NOMO-1 treated with dmso at 0.1 percent for 144 hours (cell line): ENCODE results near the gene NAA40.

Experiments used
- DNase-seq: peaks from one replicate; lab custom pipeline; 2025; ENCODE audit not compliant: unreplicated experiment; lab: John Stamatoyannopoulos, UW

The NAA40 gene

DNA sequence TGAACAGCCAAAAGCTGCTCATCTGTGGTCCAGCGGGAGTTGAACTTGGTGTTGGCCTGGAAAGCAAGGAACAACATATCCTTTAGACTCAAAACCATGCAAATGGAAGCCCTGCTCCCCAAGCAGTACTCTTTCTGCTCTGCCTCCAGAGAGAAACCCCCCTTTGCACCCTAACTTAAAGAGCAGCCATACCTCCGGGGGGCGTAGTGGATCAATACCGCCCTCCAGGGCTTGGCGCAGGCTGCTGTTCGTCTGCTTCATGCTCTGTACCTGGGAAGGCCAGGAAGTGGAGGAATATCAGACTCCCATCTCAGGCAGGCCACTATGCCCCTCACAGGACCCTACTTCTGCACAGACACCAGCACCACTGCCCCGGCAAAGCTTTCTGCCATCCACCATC, 26.1 kb upstream of the NAA40 start:
- no peak for DNase-seq

DNA sequence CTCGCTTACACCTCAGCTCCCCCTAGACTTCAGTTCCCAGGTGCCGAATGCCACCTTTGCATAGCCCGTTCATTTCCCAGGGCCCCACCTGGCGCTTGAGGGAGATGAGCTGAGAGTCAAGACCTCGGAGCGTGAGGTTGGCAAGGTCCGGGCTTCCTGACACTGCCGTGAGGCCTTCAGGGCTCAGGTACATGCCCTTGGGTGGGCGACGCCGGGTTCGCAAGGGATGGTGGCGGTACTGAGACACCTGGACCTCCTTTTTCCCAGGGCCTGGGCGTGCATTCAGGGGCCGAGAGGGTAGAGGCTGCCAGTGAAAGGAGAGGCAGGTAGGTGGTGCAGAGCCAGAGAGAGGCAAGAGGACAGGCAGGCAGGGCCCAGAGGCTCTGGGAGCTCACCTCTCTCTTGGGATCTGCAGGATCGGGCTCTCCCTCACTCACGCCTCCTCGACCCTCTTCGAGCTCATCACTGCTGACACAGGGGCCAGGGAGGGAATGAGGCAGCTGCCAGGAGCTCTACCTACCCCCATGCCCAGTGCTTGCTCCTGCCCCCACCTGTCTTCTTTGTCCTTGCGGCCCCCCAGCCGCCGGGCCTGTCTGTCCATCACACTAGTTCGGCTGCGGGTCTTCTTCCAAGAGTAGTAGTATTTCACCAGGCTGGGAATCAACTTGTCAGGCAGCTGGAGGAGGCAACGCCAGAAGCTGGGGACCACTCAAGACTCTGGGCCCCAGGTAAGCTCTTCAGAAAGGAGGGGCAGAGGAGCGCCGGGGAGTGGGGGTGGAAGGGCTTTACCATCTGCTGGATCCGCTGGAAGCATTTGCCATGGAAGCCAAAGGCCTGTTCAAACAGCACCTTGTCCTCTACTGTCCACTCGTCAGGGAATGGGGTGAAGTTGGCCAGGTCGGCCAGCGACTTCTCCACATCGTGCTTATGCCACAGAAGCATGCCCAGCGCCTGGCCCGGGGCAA, 24.7 kb upstream of the NAA40 start:
- DNase-seq = no peak

DNA sequence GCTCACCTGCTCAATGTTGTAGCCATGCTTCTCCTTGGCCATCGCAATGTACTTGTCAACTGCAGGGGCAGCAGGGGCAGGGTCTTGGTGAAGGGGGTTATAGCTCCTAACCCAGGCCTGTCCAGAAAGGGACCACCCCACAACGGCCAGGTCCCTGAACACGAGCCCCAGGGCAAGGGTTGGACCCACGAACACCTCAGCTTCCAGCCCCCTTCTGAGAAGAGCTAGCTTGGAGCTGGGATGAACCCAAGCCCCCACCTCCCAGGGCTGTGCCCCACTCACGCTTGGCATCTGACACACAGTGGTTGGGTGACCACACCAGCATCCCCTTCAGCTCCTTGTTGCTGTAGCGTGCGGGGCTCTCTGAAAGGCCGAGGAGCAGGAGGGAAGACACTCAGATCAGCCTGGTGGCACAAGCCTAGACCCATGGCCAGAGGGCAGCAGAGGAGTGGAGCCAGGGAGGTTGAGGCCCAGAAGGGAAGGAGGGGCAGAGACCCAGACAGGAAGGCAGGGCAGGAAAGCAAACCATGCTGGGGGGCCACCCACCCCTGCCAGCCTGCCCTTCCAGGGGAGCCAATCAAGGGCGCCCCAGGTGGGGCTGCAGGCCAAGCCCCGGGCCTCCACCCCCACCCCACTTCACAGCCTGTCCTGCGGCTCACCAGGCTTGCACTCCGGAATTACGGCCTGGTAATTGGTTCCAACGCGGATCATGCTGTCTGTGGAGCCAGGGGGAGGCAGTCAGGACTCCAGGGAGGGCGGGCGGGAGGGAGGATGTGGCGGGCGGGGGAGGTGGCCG, 23.7 kb upstream of the NAA40 start:
- no peak for DNase-seq

DNA sequence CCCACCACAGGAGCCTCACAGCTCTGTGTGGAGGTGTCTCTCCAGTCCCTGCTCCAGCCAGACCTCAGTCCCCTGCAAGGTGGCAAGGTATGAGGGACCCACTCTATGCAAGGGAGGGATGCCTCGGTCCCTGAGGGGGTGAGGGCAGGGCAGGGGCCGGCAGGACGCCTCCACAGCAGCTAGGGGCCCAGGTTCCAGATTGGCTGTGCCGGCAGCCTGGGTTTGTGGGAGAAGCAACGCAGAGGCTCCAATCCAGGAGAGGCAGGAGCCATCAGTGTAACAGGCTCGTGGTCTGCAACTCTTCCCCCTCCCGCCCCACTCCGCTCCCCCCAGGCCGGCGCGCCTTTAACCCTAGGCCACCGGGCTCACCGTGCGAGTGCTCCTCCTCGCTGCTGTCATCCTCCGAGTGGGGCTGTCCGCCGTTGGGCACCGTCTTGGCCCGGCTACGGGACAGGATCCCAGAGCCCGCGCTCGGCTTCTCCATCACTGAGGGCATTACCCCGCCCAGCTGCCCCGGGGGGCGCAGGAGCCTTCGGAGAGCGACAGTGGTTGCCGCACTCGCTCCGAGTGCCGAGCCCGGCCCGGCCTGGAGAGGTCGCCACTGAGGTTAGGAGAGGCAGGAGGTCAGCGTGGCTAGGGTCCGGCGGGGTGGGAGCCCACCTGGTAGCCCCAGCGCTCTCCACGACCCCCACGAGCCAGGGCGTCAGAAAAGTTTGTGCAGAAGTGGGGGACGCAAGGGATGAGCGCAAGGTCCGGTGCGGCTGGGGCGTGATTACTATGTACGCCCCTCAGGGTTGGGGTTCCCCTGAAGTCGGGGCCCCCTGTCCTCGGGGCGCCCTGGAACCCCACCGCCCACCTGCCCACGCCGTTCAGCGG, 22.6 kb upstream of the NAA40 start:
- no peak for DNase-seq

DNA sequence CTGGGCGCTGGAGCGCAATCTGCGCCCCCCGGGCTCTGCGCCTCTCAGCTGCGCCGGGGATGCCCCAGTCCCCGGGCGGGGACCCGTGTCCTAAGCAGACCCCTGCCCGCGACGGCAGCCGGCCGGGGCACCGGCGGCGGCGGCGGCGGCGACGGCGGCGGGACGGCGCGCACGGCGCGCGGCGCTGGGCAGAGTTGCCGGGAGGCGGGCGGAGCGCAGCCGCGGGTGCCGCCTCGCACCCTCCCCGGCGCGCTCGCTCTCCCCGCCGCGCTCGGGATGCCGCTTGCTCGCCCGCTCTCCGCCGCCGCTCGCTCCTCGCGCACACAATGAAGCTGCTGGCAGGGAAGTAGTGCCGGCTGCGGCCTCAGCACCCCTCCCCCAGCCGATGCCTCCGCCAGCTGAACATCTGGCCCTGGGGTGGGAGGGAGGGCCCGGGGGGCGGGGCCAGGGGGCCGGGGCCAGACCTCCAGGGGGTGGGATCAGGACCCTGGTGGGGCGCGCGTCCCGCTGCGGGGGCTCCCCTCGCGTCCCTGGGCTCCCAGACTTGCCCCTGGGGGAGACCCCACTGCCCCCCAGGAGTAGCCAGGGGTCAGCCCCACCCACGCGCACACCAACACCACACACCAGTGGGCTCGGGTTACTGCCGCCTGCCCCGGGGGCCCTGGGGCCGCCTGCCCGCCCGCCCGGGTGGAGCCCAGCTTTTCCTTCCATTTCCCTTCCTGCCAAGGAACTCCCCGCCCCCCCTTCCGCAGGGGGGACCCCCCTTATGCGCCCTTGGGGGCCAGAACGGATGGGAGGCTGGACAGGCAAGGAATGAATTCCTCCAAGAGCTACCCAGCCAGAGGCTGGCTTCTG, 21.7 kb upstream of the NAA40 start, which contains the start of gene RCOR2:
TSS of gene RCOR2 (minus strand) at position 328 of the 855 bp plus-strand sequence. CDS start 708 bp downstream, outside the sequence.
- DNase-seq = peak; percentile 52

DNA sequence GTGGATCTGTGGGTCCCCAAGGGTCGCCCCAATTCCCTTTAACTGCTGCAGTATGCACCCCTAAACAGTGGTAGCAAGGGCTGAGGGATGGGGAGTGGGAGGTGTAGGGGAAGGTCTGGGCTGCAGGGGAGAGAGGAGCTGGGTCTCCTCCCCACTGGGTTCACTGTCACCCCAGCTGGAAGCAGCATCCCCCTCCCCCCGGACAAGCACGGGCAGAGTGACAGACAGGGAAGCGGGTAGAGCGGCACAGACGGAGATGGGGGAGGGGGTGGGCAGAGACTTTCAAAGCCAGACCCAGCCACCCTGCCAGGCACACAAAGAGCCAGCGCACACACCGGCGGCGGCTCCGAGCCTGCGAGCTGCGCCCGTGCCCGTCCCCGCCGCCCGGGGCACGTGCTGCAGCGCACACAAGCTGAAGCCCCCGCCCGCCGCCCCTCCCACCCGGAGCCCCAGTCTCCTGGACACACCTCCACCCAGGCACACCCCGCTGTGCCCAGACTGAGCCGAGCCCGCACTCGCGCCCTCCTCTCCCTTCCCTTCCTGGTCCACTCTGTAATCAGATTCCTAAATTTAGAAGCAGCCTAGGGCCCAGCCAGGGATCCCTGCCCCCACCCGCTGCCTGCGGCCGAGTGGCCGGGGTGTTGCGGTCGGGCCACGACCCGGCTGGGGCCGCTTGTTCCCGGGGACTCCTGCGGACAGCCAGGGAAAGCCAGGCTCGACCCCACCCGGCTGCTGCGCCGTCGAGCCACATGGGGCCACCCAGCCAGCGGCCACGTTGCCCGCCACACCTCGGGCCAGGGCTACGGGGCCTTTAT, 20.9 kb upstream of the NAA40 start:
- peak; percentile 52 for DNase-seq

DNA sequence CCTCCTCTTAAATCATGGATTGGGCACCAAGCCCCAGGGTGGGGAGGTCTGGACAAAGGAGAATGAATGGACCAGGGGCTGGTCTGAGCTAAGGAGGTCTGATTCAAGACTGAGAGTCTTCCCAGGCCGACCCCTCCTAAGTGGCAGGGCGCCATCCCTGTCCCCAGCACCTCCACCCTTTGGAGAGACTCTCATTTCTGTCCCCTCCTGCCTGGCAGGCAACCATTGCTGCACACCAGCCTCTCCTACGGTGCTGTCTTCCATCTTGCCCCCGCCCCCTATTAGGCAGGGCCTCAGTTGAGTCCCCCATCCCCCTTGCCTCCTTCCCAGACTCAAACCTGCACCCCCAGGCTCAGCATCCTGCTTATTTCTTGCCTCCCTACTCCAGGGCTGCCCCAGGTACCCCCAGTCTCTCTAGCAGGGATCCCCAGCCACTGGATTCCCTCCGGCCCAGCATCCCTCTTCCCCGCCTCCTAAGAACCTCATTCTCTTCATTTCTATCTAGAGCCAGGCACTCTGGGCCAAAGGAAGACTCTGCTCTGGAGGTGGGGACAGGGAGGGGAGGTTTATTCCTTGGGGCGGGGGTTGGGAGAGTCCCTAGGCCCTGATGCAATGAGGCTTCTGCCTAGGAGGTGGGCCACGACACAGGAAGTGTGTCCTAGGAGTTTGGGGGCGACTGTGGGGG, 20.2 kb upstream of the NAA40 start:
- DNase-seq = no peak

DNA sequence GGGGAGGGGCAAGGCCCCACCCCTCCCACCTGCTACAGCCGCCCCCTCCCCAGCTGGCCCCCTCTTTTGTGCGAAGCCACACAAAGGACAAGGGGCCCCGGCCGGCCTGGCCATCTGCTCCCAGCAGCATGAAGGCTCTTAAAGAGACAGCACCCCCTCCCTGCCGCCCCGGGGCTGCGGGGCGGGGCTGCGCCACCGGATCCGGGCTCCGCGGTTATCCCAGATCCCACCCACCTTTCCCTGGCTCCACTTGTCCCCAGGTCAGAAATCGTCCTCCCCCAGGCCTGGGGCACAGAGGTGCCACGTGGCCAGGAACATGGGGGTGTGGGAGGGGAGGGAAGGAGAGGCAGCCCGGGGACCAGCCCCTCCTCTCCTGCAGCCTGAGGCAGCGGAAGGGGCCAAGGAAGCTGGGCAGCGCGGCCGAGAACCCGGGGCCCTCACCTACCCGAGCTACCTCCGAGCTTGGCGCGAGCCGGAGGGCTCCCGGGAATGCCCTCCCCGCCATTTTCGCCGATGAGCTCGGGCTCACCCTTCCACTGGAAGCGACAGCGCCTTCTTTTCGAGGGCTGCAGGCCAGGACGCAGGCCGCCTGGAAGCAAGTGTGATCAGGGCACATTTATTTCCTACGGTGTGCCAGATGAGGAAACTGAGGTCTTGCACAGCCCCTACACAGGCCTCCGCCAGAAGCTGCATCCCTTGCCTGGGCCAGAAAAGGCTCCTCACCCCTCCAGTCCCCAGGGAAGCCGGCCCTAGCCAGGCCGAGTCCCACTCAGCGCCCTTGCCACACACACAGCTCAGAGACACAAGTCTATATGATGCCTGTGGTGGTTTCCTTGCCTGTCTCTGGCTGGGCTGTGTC, 19.3 kb upstream of the NAA40 start:
- DNase-seq = peak; percentile 14

DNA sequence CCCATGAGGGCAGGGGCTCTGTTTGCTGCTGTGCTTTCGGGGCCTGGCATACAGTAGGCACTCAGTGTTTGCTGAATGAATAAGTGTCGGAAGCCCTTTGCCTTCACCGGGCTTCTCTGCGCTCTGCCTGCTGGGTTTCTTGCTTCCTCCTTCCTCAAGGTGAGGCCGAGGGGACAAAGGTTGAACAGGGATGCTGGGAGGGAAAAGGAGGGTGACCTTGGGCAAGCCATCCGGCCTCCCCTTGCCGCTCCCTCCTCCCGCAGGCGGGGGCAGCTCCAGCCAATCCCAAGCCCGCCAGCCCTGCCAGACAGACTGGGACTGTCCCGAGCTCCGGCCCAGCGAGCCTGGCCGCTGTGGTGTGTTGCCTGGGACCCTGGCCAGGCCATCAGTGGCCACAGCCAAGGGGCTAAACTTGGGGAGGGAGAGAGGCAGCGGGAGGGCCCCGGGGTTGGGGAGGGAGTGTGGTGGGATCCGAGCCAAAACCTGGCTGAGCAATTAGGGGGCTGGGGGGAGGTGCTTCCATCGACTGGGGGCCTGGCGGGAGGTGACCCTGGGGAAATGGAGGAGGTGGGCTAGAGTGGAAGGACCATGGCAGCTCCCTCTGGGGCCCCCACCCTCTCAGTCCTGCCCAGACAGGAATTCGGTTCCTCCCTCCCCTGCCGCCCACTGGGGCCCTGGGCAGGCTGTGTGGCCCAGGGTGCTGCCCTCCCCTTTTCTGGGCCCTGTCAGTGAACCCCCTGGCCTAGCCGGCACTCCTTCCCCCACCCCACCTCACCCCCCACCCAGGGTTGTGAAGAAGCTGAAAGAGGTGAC, 18.5 kb upstream of the NAA40 start:
- no peak for DNase-seq

DNA sequence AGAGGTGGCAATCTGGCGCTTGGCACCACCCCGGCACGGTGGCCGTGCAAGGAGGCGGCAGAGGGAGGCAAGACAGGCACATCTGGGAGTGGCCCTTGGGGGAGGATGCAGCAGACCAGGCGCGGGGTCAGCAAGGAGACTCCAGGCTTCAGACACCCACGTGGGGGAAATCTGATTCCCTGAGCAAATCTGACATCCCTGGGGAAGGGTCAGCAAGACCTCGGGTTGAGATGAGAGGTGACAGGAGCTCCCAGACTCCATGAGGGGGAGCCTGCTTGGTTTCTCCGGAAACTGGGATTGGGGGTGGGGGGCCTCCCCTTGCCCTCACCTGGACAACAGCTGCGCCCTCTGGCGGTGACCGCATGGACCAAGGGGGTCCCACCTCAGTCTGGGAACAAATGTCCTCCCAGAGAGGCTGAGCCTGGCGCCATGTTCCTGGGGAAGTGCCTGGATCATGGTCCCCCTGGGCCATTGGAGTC, 17.8 kb upstream of the NAA40 start:
- no peak for DNase-seq

DNA sequence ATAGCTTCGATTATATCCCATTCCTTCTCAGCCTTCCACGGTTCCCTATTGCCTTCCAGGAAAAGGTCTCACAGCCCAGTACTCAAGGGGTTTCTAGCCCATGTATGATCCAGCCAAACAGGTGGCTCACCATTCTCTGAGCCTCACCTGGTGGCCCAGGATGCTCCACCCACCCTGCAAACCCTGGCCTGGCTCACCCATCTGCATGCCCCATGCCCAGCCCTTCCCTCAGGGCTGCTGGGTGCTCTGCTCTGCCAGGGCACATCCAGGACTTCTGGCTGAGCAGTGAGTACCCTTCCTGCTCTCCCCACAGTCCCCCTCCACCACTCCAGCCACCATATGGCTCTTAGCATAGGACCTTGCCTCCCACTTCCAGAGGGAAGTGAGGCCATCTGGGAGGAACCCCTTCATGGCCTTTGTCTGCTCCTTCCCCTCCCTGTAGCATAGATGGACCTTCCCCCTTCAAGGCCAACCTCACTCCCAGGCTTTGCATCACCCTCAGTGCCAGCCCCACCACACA, 16.1 kb upstream of the NAA40 start:
- DNase-seq = no peak

DNA sequence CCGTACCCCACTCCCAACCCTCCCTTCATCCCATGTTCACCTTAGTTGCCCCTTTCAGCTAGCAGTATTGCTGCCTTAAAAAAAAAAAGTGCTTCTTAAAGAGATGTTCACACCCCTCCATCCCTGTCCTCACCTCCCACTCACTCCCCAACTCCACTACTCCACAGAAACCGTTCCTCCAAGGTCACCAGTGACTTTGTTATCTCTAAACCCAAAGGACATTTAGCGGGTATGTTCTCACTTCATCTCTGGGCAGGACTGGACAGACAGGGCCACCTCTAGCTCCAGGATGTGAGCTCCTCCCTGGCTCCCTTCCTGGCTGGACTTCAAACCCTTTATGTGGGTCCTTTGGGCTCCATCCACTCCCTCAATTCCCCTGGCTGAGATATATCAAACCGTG, 15.5 kb upstream of the NAA40 start:
- no peak for DNase-seq

DNA sequence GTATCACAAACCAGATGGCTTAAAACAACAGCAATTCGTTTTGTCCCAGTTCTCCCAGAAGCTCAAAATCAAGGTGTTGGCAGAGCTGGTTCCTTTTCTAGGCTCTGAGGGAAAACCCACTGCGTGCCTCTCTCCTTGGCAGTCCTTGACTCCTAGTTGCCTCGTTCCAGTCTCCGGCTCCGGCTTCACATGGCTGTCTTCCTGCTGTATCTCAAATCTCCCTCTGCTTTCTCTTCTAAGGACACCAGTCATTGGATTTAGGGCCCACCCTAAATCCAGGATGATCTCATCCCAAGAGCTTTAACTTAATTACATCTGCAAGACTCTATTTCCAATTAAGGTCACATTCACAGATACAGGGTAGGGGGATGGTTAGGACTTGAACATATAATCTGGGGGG, 9.2 kb upstream of the NAA40 start:
- no peak for DNase-seq

DNA sequence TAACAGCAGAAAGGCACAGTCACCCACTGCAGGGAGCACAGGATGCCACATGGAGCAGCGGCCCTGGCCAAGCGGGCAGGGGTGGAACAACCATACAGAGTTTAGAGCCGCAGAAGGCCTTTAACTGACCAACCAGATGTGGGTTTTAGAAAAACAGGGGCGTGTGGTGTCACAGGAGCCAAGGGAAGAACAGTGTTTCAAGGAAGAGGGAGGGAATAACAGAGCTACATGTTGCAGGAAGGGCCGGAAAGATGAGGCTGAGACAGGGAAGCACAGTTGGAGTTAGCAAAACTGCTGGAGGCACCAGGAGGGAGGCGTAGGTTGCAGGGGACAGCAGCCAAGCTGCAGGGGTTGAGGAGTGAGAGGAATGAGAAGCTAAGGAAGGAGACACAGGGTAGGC, 7.8 kb upstream of the NAA40 start:
- no peak for DNase-seq

DNA sequence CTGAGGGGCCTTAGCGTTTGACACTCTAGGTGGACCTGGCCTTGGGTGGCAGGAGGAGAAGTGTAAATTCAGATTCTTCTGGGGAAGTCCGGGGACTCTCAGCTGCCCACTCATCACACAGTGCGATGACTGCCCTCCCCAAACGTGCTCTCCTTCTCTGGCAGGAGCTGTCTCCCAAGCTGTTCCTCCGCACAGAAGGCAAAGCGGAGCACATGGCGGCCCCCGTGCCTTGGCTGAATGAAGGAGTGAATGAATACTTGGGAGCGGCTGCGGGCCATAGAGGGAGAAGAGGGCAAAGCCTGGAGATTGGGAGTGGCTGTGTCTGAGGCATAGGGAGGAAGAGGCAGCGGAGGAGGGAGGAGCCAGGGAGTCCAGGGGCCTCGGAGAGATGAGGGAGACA, 6.9 kb upstream of the NAA40 start:
- DNase-seq = no peak

DNA sequence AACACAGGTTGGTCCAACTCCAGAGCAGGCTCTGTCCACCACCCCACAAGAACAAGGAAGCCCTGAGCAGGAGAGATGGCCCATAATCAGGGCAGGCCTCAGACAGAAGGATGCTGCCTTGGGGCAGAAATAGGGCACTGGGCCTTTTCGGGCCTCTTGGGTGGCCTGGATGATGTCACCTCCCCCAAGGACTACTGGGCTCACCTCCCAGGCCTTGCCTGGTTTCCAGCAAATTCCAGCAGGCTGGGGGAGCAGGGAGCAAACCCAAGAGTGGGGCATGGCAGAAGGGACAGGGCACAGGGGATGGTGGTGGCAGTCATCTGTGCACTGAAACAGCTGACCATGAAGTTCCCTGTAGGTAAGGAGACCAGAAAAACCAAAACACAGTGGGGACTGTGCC, 5.3 kb upstream of the NAA40 start:
- DNase-seq = no peak
